ENCODE measurements around the gene EPAS1. TPM values are rescaled to one million over a fixed set of nuclear protein-coding genes. Genes with fewer than 3 reads are reported as not detected.

The EPAS1 gene
- total and polyA plus RNA-seq, 2 of the 8 experiments (the other 6 are each of a cell fraction or from before 2014, with no cell fraction given), result 2.0 to 4.9 TPM

- Histone ChIP-seq H3K4me1 (replicated peaks in 1 of 4; ENCODE audit: control insufficient read depth in 3 of 4, insufficient read depth in 4 of 4, low read length in 3 of 4) (no peaks in the 10 kb centered on the region), H3K14ac (ENCODE audit: insufficient read length) (no peak overlapping the region), H3K27ac (ENCODE audit: low read depth, low read length) (no peak overlapping the region), H2AFZ (ENCODE audit: low read length) (no peak overlapping the region), H4K20me1 (replicated peaks in 1 of 2; ENCODE audit: control insufficient read depth in 1 of 2, insufficient read depth in 2 of 2, low read length in 2 of 2) (no peaks in the 10 kb centered on the region), H3K23me2 (ENCODE audit: low read depth, low read length) (no peaks in the 10 kb centered on the region), H4K5ac (ENCODE audit: insufficient read length, low read depth, low read length) (no peak overlapping the region), H2BK5ac (ENCODE audit: low read depth, low read length) (no peak overlapping the region), H3K56ac (replicated peaks; ENCODE audit: insufficient read length, low read depth, low read length) (no peak overlapping the region), H3K18ac (ENCODE audit: extremely low read depth, low read length) (no peak overlapping the region), H2AK5ac (ENCODE audit: low read depth, low read length) (no peak overlapping the region), H3K4me3 (ENCODE audit: extremely low read depth in 1 of 4, insufficient read depth in 2 of 4, low read depth in 3 of 4, low read length in 4 of 4) (no peak overlapping the region), H3K9me3 (ENCODE audit: insufficient read depth in 2 of 2, low read depth in 1 of 2, low read length in 1 of 2) (peaks cover 0 to 3% of the 10 kb centered on the region in 2 experiments; a peak in 1 of 4 replicates), H3K4me2 (ENCODE audit: insufficient read depth in 1 of 2, low read depth in 2 of 2, low read length in 2 of 2) (no peak overlapping the region), H2BK20ac (ENCODE audit: low read length) (no peak overlapping the region), H4K91ac (replicated peaks; ENCODE audit: insufficient read length, low read length) (no peak overlapping the region), H3K4ac (replicated peaks; ENCODE audit: insufficient read length, low read depth, low read length) (no peak overlapping the region), H4K8ac (ENCODE audit: extremely low read depth, insufficient read depth, low read length) (no peak overlapping the region), H3K27me3 (replicated peaks in 1 of 4; ENCODE audit: control insufficient read depth in 3 of 4, extremely low read depth in 1 of 4, insufficient read depth in 3 of 4, low read length in 3 of 4) (no peaks in the 10 kb centered on the region), H3K79me2 (ENCODE audit: control insufficient read depth in 1 of 2, insufficient read depth in 2 of 2, low read length in 2 of 2) (no peaks in the 10 kb centered on the region), H2BK12ac (ENCODE audit: low read depth, low read length) (no peak overlapping the region), H3K23ac (ENCODE audit: insufficient read length) (no peak overlapping the region), H2BK15ac (ENCODE audit: low read length) (no peak overlapping the region), H2BK120ac (replicated peaks; ENCODE audit: low read depth, low read length) (no peak overlapping the region), H3K9ac (replicated peaks in 1 of 4; ENCODE audit: extremely low read depth in 1 of 4, low read depth in 3 of 4, low read length in 3 of 4) (no peak overlapping the region), H3K36me3 (ENCODE audit: control insufficient read depth in 2 of 4, insufficient read depth in 4 of 4, low read length in 3 of 4) (no peaks in the 10 kb centered on the region), H3K79me1 (ENCODE audit: low read depth, low read length) (no peaks in the 10 kb centered on the region)
- TF ChIP-seq RXRA (IDR thresholded peaks at IDR 0.05; ENCODE audit: insufficient read depth, low read depth, low read length) (no peak), GTF2F1 (IDR thresholded peaks at IDR 0.05; ENCODE audit: borderline replicate concordance, low read depth, low read length) (no peak), BRCA1 (IDR thresholded peaks at IDR 0.05; ENCODE audit: low read depth, low read length) (no peak), POU5F1 (IDR thresholded peaks at IDR 0.05; ENCODE audit: low read depth, low read length) (no peak), CHD2 (IDR thresholded peaks at IDR 0.05; ENCODE audit: low read length) (no peak), RNF2 (IDR thresholded peaks at IDR 0.05; ENCODE audit: borderline replicate concordance, low read depth, low read length, missing control alignments, poor library complexity, severe bottlenecking) (no peak), JUN (IDR thresholded peaks at IDR 0.05; ENCODE audit: low read depth, low read length) (no peak), YY1 (IDR thresholded peaks at IDR 0.05; ENCODE audit: low read depth, low read length) (no peak)
- WGBS, 2 experiments (ENCODE audit: extremely low coverage in 1 of 2, insufficient coverage in 1 of 2, insufficient read length in 1 of 2, insufficient replicate concordance in 2 of 2, low coverage in 1 of 2, low lambda C conversion rate in 2 of 2, missing lambda C conversion rate in 1 of 2), result 85% methylated on average over 6 of the region's 6 CpGs; no CpG with 5 or more reads in 1 of the 2 experiments
- ChIA-PET CTCF (ENCODE audit: partially characterized antibody) (interaction anchor here (0.6 to 5.8 kb wide), 39 partner anchors 10 to 403 kb away, joined by 3 to 52 read pairs (median 5); no protein-coding TSS in a partner anchor), POLR2A (ENCODE audit: partially characterized antibody) (interaction anchor here (0.6 to 1.7 kb wide), 3 partner anchors 28 to 374 kb away, joined by 3 to 6 read pairs (median 3); no protein-coding TSS in a partner anchor)
- FAIRE-seq (no peak), DNase-seq (ENCODE audit: low read depth in 1 of 2, low spot score in 2 of 2) (no peak)
Measured at GRCh38 chr2:46367286-46367685, 70.1 kb downstream of the EPAS1 start.
